Pancreas (tissue), 10 donors: ENCODE data around the gene HEG1. TPM values are rescaled to one million over a fixed set of nuclear protein-coding genes. Genes with fewer than 3 reads are reported as not detected.

ENCODE experiments used
- ATAC-seq, 4 donors: fragments of 200-7000 bp; cut with Tn5 transposase; one replicate each; pipeline versions ENCODE4 v1.8.0 to v1.9.1; 2020; ENCODE audit warnings: mild to moderate bottlenecking in 4 of 4, moderate library complexity in 4 of 4
- DNase-seq, 6 donors: peaks; one replicate each; pipeline ENCODE4 v3.0.0-alpha.2; 2020
- FAIRE-seq: peaks from 2 replicates; lab custom pipeline; 2012; peaks lifted over from hg19 to GRCh38; lab: Jason Lieb, UNC
- H3K27ac ChIP-seq, 4 donors: fragments of 200-600 bp; sonication (generic); 1 replicate in 3 of 4; 2 replicates in 1 of 4; pipeline versions ENCODE4 v1.5.0 to v1.8.0; 2020
- H3K27me3 ChIP-seq, 4 donors: fragments of 200-600 bp; one replicate each; pipeline ENCODE4 v1.8.0; 2021
- H3K36me3 ChIP-seq, 3 donors: fragments of 200-600 bp; sonication (generic) in 1 of 3; one replicate each; pipeline versions ENCODE4 v1.5.0 to v1.8.0; 2020 to 2021
- H3K4me1 ChIP-seq, 3 donors: fragments of 200-600 bp; one replicate each; pipeline ENCODE4 v1.8.0; 2021
- H3K4me3 ChIP-seq, 4 donors: fragments of 200-600 bp; sonication (generic) in 2 of 4; one replicate each; pipeline versions ENCODE4 v1.5.0 to v1.8.0; 2020 to 2021
- H3K9me3 ChIP-seq, 4 donors: fragments of 200-600 bp; one replicate each; pipeline ENCODE4 v1.8.0; 2021
- CTCF ChIP-seq, 4 donors: fragments of 200-600 bp; sonication (generic) in 3 of 4; IDR thresholded peaks; one replicate each; pipeline versions ENCODE4 v1.5.0 to v1.8.0; 2021; ENCODE audit warnings: antibody characterized with exemption in 4 of 4
- WGBS, 2 donors: extraction: QIAGEN DNeasy Blood & Tissue Kit; methylation state at CpG; one replicate each; pipeline ENCODE4 v1.1.7; 2013; 5-methylcytosine and 5-hydroxymethylcytosine counted together
- intact Hi-C, 3 donors: fragments of 100-400 bp; cut with DNase I; formaldehyde crosslinking; loops; one replicate each; pipeline versions ENCODE4 v1.11.1 to v1.14.2; 2022
- polyA plus RNA-seq, 2 donors: library from polyadenylated mRNA; stranded (reverse); fragments of 200-250 nt; gene quantifications; one replicate each; pipeline ENCODE4 v1.2.3, GENCODE V29; 2013
- total RNA-seq, 6 donors: library from RNA; stranded (reverse); fragmentation: NEBNext Ultra II Directional in 4 of 6; extraction: Animal tissue kit (Norgen Biotek cat#: 25700) in 4 of 6; gene quantifications; one replicate each; pipeline versions ENCODE4 v1.2.1 to v1.2.4, GENCODE V29; 2021 to 2023
- donor health status: healthy with polysubstance abuse.
- donor health status: DM: no; HTN: no; CAD: no; lungs with moderate emphysema.
- donor health status: DM: no; HTN: no; CAD: no.
- donor health status: control.
- donor health status: control.
- donor health status: Bipolar disorder and iron deficiency.
- donor health status: DM: yes; HTN: yes; CAD: no.
- donor health status: DM: no; HTN: no; CAD: no.
- donor health status: DM: no; HTN: no; CAD: no.
- donor health status: DM: yes; HTN: yes; CAD: no.

HEG1 gene
- total and polyA plus RNA-seq, 8 donors: 9.6 to 36.6 (median 20.9) TPM

GRCh38 chr3:125075738-125076137 lies 19.9 kb upstream of the HEG1 start:
- 70 to 76% methylated on average over 3 of the region's 3 CpGs for WGBS, 2 donors
- FAIRE-seq (no peak), ATAC-seq (no peak), DNase-seq (no peak)
- intact Hi-C loops: no loop called here
- H3K27me3 ChIP-seq: no peaks in the 10 kb centered on the region
- no peak overlapping the region for H3K27ac ChIP-seq
- no peaks in the 10 kb centered on the region for H3K4me1 ChIP-seq
- no peaks in the 10 kb centered on the region for H3K9me3 ChIP-seq
- H3K36me3 ChIP-seq: no peaks in the 10 kb centered on the region
- TF ChIP-seq CTCF (IDR thresholded peaks at IDR 0.05): no peak
- no peak overlapping the region for H3K4me3 ChIP-seq

- intact Hi-C loops: no loop called here
- Histone ChIP-seq H3K27me3 (no peaks in the 10 kb centered on the region), H3K27ac (no peak overlapping the region), H3K4me3 (no peak overlapping the region), H3K9me3 (no peaks in the 10 kb centered on the region), H3K4me1 (no peaks in the 10 kb centered on the region), H3K36me3 (no peaks in the 10 kb centered on the region)
- TF ChIP-seq CTCF (IDR thresholded peaks at IDR 0.05): no peak
- DNase-seq (no peak), ATAC-seq (no peak), FAIRE-seq (no peak)
- 92% methylated on average over 7 of the region's 7 CpGs for WGBS, 2 donors
Measured at GRCh38 chr3:125073390-125073905, 17.7 kb upstream of the HEG1 start.

- DNase-seq (no peak), ATAC-seq (no peak), FAIRE-seq (no peak)
- WGBS, 2 donors: 93 to 96% methylated on average over 4 of the region's 4 CpGs
- H3K36me3 ChIP-seq: no peaks in the 10 kb centered on the region
- H3K27ac ChIP-seq: no peak overlapping the region
- intact Hi-C loops: no loop called here
- H3K4me3 ChIP-seq: no peak overlapping the region
- H3K27me3 ChIP-seq: no peaks in the 10 kb centered on the region
- no peak for TF ChIP-seq CTCF (IDR thresholded peaks at IDR 0.05)
- no peaks in the 10 kb centered on the region for H3K9me3 ChIP-seq
- H3K4me1 ChIP-seq: no peaks in the 10 kb centered on the region
Measured at GRCh38 chr3:125072749-125073389, 17.1 kb upstream of the HEG1 start.

GRCh38 chr3:125072301-125072700 lies 16.5 kb upstream of the HEG1 start:
- FAIRE-seq (no peak), ATAC-seq (no peak), DNase-seq (no peak)
- Histone ChIP-seq H3K4me1 (no peaks in the 10 kb centered on the region), H3K36me3 (no peaks in the 10 kb centered on the region), H3K9me3 (no peaks in the 10 kb centered on the region), H3K4me3 (no peak overlapping the region), H3K27me3 (no peaks in the 10 kb centered on the region), H3K27ac (no peak overlapping the region)
- no peak for TF ChIP-seq CTCF (IDR thresholded peaks at IDR 0.05)
- intact Hi-C loops: no loop called here

- H3K4me1 ChIP-seq: no peaks in the 10 kb centered on the region
- FAIRE-seq: no peak
- no peaks in the 10 kb centered on the region for H3K36me3 ChIP-seq
- intact Hi-C loops: no loop called here
- WGBS, 2 donors: 95 to 97% methylated on average over 7 of the region's 7 CpGs
- H3K4me3 ChIP-seq: no peak overlapping the region
- no peak for TF ChIP-seq CTCF (IDR thresholded peaks at IDR 0.05)
- no peak overlapping the region for H3K27ac ChIP-seq
- no peaks in the 10 kb centered on the region for H3K27me3 ChIP-seq
- DNase-seq: no peak
- no peak for ATAC-seq
- H3K9me3 ChIP-seq: no peaks in the 10 kb centered on the region
Measured at GRCh38 chr3:125069968-125070745, 14.4 kb upstream of the HEG1 start.
